ENCODE data around the gene SLC35B3. TPM values are rescaled to one million over a fixed set of nuclear protein-coding genes. Genes with fewer than 3 reads are reported as not detected.

Gene SLC35B3
- total and polyA plus RNA-seq, 2 of the 8 experiments (the other 6 are each of a cell fraction or from before 2014, with no cell fraction given): 5.5 to 9.8 TPM

GRCh38 chr6:8392569-8392968 is 42.8 kb downstream of the SLC35B3 start:
- Histone ChIP-seq H3K4me3 (ENCODE audit: extremely low read depth in 1 of 4, insufficient read depth in 2 of 4, low read depth in 3 of 4, low read length in 4 of 4) (no peak overlapping the region), H3K27ac (ENCODE audit: low read depth, low read length) (no peak overlapping the region), H3K14ac (ENCODE audit: insufficient read length) (no peak overlapping the region), H3K36me3 (ENCODE audit: control insufficient read depth in 2 of 4, insufficient read depth in 4 of 4, low read length in 3 of 4) (no peaks in the 10 kb centered on the region), H2BK20ac (ENCODE audit: low read length) (no peak overlapping the region), H3K79me2 (ENCODE audit: control insufficient read depth in 1 of 2, insufficient read depth in 2 of 2, low read length in 2 of 2) (no peaks in the 10 kb centered on the region), H3K27me3 (replicated peaks in 1 of 4; ENCODE audit: control insufficient read depth in 3 of 4, extremely low read depth in 1 of 4, insufficient read depth in 3 of 4, low read length in 3 of 4) (no peaks in the 10 kb centered on the region), H2BK12ac (ENCODE audit: low read depth, low read length) (no peak overlapping the region), H3K9me3 (ENCODE audit: insufficient read depth in 2 of 2, low read depth in 1 of 2, low read length in 1 of 2) (no peaks in the 10 kb centered on the region), H3K4me1 (replicated peaks in 1 of 4; ENCODE audit: control insufficient read depth in 3 of 4, insufficient read depth in 4 of 4, low read length in 3 of 4) (no peaks in the 10 kb centered on the region), H3K4ac (replicated peaks; ENCODE audit: insufficient read length, low read depth, low read length) (no peak overlapping the region), H3K4me2 (ENCODE audit: insufficient read depth in 1 of 2, low read depth in 2 of 2, low read length in 2 of 2) (no peak overlapping the region), H3K23me2 (ENCODE audit: low read depth, low read length) (no peaks in the 10 kb centered on the region; the same call in 1 of the 2 replicates), H2BK5ac (ENCODE audit: low read depth, low read length) (no peak overlapping the region), H4K91ac (replicated peaks; ENCODE audit: insufficient read length, low read length) (no peak overlapping the region), H3K56ac (replicated peaks; ENCODE audit: insufficient read length, low read depth, low read length) (no peak overlapping the region), H3K23ac (ENCODE audit: insufficient read length) (no peak overlapping the region), H2AK5ac (ENCODE audit: low read depth, low read length) (no peak overlapping the region), H4K8ac (ENCODE audit: extremely low read depth, insufficient read depth, low read length) (no peak overlapping the region), H3K9ac (replicated peaks in 1 of 4; ENCODE audit: extremely low read depth in 1 of 4, low read depth in 3 of 4, low read length in 3 of 4) (no peak overlapping the region), H3K79me1 (ENCODE audit: low read depth, low read length) (no peaks in the 10 kb centered on the region), H2BK120ac (replicated peaks; ENCODE audit: low read depth, low read length) (no peak overlapping the region), H4K20me1 (replicated peaks in 1 of 2; ENCODE audit: control insufficient read depth in 1 of 2, insufficient read depth in 2 of 2, low read length in 2 of 2) (no peaks in the 10 kb centered on the region), H2AFZ (ENCODE audit: low read length) (no peak overlapping the region), H4K5ac (ENCODE audit: insufficient read length, low read depth, low read length) (no peak overlapping the region), H3K18ac (ENCODE audit: extremely low read depth, low read length) (no peak overlapping the region), H2BK15ac (ENCODE audit: low read length) (no peak overlapping the region)
- POLR2A ChIA-PET (ENCODE audit: partially characterized antibody): no interaction called here
- no peak for TF ChIP-seq SUZ12 (IDR thresholded peaks at IDR 0.05; ENCODE audit: low read length)
- no peak for TF ChIP-seq SP4 (IDR thresholded peaks at IDR 0.05; ENCODE audit: low read length)
- no peak for TF ChIP-seq KDM4A (IDR thresholded peaks at IDR 0.05; ENCODE audit: low read depth, low read length, severe bottlenecking)
- no peak for TF ChIP-seq CHD1 (IDR thresholded peaks at IDR 0.05; ENCODE audit: low read depth, low read length)
- no peak for TF ChIP-seq PHF8 (conservative IDR thresholded peaks at IDR 0.05; ENCODE audit: low read depth, low read length)
- no peak for TF ChIP-seq POU5F1 (IDR thresholded peaks at IDR 0.05; ENCODE audit: low read depth, low read length)
- no peak for DNase-seq (ENCODE audit: low read depth in 1 of 2, low spot score in 2 of 2)
- 89% methylated on average over 2 of the region's 2 CpGs; no CpG with 5 or more reads in 1 of the 2 experiments for WGBS, 2 experiments (ENCODE audit: extremely low coverage in 1 of 2, insufficient coverage in 1 of 2, insufficient read length in 1 of 2, insufficient replicate concordance in 2 of 2, low coverage in 1 of 2, low lambda C conversion rate in 2 of 2, missing lambda C conversion rate in 1 of 2)
- no peak for FAIRE-seq
- CTCF ChIA-PET (ENCODE audit: partially characterized antibody): no interaction called here

All from H1 (cell line).